ENCODE data around the gene CYP21A2.
"Not testable (repeated sequence)": the region's sequence is repeated elsewhere in the genome, so short reads cannot be mapped to it uniquely, and the experiment has no call there.

Gene CYP21A2

DNA sequence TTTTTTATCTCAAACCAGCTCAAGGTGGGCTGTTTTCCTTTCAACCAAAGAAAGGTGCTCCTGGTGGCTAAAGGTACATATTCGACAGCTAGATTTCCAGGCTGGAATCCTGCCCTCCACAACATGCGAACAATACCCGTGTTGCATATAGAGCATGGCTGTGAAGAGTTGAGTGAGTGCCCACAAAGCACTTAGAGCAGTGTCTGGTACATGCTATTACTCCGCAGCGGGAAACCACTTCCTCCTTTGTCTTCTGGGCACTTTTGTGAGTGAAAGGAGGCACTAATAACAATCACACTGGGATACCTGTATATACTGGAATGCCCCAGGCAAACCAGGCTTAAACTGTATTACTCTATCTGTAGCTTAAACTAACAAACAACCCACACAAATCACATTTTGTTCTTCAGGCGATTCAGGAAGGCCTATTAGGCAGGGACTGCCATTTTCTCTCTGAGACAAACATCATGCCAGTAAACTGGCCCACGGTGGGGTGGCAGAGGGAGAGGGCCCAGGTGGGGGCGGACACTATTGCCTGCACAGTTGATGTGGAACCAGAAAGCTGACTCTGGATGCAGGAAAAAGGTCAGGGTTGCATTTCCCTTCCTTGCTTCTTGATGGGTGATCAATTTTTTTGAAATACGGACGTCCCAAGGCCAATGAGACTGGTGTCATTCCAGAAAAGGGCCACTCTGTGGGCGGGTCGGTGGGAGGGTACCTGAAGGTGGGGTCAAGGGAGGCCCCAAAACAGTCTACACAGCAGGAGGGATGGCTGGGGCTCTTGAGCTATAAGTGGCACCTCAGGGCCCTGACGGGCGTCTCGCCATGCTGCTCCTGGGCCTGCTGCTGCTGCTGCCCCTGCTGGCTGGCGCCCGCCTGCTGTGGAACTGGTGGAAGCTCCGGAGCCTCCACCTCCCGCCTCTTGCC lies at the start of gene CYP21A2:
Gene CYP21A2 (plus strand): TSS at position 818 of the 927 bp plus-strand sequence. CDS start 8 bp downstream, at position 826.
- H3K4me1 ChIP-seq, H3K36me3 ChIP-seq, H3K27me3 ChIP-seq, H3K9ac ChIP-seq, H3K4me3 ChIP-seq, H3K9me3 ChIP-seq, H3K4me2 ChIP-seq, H3K27ac ChIP-seq, H4K20me1 ChIP-seq: not testable (repeated sequence)

DNA sequence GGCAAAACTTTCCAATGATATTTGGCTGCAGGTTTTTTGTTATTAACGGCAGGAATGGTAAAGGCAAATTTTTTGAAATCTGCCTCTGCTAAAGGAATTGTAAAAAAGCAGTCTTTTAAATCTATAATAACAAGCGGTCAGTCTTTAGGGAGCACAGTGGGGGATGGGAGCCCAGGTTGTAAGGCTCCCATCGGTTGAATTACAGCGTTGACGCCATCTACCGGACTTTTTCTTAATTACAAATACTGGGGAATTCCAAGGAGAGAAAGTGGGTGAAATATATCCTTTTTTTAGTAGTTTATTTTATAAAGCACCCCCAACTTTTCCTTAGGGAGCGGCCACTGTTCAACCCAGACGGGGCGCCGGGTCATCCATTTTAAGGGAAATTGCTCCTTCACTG lies 48.9 kb upstream of the CYP21A2 start:
- not testable (repeated sequence) for H3K9me3 ChIP-seq, H3K4me2 ChIP-seq, H3K27ac ChIP-seq, H4K20me1 ChIP-seq, H3K9ac ChIP-seq, H3K4me1 ChIP-seq, H3K4me3 ChIP-seq, H3K36me3 ChIP-seq, H3K27me3 ChIP-seq

DNA sequence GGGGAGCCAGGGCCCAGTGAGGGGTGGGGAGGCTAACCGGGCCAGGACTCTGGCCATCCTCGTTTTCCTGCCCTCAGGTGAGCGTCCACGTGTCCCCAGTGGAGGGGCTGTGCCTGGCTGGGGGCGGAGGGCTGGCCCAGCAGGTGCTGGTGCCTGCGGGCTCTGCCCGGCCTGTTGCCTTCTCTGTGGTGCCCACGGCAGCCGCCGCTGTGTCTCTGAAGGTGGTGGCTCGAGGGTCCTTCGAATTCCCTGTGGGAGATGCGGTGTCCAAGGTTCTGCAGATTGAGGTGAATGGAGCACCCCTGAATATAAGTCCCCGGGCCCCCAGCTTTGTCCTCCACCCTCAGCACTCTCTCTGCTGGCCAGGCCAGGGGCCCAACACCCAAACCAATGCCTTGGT lies 43.8 kb upstream of the CYP21A2 start:
- not testable (repeated sequence) for H3K9me3 ChIP-seq, H3K4me2 ChIP-seq

DNA sequence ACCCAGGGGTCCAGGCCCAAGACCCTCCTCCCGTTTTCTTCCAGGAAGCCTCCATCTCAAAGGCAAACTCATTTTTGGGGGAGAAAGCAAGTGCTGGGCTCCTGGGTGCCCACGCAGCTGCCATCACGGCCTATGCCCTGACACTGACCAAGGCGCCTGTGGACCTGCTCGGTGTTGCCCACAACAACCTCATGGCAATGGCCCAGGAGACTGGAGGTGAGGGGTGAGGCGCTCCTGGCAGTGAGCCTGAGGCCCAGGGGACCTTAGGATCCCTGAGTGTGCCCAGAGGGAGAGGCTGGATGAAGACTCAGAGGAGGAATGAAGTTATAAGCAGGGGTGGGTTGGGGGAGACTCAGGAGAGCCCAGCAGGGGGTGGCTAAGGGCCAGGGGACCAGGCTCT lies 41.8 kb upstream of the CYP21A2 start:
- not testable (repeated sequence) for H3K4me1 ChIP-seq, H3K27me3 ChIP-seq, H3K4me2 ChIP-seq, H3K4me3 ChIP-seq, H3K9me3 ChIP-seq, H3K9ac ChIP-seq, H3K36me3 ChIP-seq, H3K27ac ChIP-seq, H4K20me1 ChIP-seq

More for the DNA sequence above, 43.8 kb upstream of the CYP21A2 start:
- H3K4me3 ChIP-seq, H3K4me1 ChIP-seq, H3K27me3 ChIP-seq, H3K9ac ChIP-seq, H3K27ac ChIP-seq, H4K20me1 ChIP-seq, H3K36me3 ChIP-seq: not testable (repeated sequence)

DNA sequence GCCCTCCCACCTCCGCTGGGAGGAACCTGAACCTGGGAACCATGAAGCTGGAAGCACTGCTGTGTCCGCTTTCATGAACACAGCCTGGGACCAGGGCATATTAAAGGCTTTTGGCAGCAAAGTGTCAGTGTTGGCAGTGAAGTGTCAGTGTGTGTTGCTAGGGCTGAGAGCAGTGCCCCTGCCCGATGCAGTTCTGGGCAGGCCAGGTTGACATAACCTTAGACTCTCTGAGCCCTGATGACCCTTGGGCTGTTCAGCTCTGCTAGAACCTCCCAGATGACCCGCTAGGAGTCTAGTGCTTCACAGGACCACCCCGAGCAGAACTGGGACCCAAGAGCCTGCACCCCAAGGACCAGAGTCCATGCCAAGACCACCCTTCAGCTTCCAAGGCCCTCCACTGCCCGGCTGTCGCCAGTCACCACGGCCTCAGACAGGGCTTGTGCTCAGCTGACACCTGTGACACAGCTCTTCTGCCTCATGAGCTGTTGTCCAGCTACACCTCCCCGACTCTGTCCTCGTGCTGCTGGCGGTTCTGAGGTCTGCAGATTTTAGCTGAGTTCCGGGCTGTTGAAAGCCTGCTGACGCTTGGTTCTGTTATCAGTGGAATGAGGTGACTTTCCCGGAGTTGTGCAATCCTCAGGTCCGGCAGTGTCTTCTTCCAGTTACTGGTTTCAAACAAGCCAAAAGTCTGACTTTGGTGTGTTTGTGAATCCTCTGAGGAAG lies 35.5 kb upstream of the CYP21A2 start:
- H3K27me3 ChIP-seq, H3K4me1 ChIP-seq, H3K4me3 ChIP-seq, H3K27ac ChIP-seq, H4K20me1 ChIP-seq, H3K9me3 ChIP-seq, H3K9ac ChIP-seq, H3K36me3 ChIP-seq, H3K4me2 ChIP-seq: not testable (repeated sequence)

DNA sequence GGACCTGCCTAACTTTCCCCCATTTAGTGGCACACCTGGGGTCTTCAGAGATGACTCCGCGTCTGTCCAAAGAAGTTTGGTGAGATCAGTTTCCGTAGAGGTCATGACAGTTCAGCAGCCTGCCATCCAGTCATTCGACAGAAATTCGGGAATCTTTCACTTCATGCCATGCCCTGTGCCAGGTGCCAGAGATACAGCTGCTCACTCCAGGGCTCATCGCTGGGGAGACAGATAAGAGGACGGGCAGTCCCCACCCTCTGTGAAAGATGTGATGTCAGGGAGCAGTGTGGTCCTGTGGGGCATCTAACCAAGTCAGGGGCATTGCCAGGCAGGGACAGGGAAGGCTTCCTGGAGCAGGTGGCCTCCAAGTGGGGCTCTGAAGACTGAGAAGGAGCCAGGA lies 34.9 kb upstream of the CYP21A2 start:
- not testable (repeated sequence) for H4K20me1 ChIP-seq, H3K9me3 ChIP-seq, H3K4me1 ChIP-seq, H3K27ac ChIP-seq, H3K4me3 ChIP-seq, H3K27me3 ChIP-seq, H3K9ac ChIP-seq, H3K36me3 ChIP-seq, H3K4me2 ChIP-seq

DNA sequence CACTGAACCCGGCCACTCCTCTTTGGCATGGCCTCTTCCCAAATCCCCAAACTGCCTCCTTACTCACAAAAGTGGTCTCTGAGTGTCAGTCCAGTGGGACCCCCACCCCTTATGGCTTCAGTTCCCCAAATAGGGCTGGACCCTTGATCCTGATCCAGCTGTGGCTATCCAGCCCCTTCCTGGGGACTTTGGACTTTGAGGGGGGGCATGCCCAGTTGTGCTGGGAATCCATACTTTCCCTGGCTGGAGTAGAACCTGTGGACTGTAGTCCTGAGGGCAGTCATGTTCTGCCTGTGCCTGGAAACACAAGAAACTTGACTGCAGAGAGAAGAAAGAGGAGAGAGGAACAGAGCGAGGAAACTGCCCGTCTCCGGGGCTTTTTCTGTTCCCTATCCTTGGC lies 33.8 kb upstream of the CYP21A2 start:
- not testable (repeated sequence) for H4K20me1 ChIP-seq, H3K36me3 ChIP-seq, H3K27ac ChIP-seq, H3K4me1 ChIP-seq, H3K4me3 ChIP-seq, H3K4me2 ChIP-seq, H3K27me3 ChIP-seq, H3K9me3 ChIP-seq, H3K9ac ChIP-seq

DNA sequence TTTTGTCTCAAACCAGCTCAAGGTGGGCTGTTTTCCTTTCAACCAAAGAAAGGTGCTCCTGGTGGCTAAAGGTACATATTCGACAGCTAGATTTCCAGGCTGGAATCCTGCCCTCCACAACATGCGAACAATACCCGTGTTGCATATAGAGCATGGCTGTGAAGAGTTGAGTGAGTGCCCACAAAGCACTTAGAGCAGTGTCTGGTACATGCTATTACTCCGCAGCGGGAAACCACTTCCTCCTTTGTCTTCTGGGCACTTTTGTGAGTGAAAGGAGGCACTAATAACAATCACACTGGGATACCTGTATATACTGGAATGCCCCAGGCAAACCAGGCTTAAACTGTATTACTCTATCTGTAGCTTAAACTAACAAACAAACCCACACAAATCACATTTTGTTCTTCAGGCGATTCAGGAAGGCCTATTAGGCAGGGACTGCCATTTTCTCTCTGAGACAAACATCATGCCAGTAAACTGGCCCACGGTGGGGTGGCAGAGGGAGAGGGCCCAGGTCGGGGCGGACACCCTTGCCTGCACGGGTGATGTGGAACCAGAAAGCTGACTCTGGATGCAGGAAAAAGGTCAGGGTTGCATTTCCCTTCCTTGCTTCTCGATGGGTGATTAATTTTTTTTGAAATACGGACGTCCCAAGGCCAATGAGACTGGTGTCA lies 33.2 kb upstream of the CYP21A2 start:
- H3K4me3 ChIP-seq, H3K4me2 ChIP-seq, H3K27me3 ChIP-seq, H3K36me3 ChIP-seq, H3K4me1 ChIP-seq, H3K9me3 ChIP-seq, H3K9ac ChIP-seq, H4K20me1 ChIP-seq, H3K27ac ChIP-seq: not testable (repeated sequence)

DNA sequence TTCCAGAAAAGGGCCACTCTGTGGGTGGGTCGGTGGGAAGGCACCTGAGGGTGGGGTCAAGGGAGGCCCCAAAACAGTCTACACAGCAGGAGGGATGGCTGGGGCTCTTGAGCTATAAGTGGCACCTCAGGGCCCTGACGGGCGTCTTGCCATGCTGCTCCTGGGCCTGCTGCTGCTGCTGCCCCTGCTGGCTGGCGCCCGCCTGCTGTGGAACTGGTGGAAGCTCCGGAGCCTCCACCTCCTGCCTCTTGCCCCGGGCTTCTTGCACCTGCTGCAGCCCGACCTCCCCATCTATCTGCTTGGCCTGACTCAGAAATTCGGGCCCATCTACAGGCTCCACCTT lies 32.7 kb upstream of the CYP21A2 start:
- not testable (repeated sequence) for H3K4me1 ChIP-seq, H3K4me2 ChIP-seq, H3K9ac ChIP-seq, H3K9me3 ChIP-seq, H3K27ac ChIP-seq, H3K27me3 ChIP-seq, H3K36me3 ChIP-seq, H4K20me1 ChIP-seq, H3K4me3 ChIP-seq

DNA sequence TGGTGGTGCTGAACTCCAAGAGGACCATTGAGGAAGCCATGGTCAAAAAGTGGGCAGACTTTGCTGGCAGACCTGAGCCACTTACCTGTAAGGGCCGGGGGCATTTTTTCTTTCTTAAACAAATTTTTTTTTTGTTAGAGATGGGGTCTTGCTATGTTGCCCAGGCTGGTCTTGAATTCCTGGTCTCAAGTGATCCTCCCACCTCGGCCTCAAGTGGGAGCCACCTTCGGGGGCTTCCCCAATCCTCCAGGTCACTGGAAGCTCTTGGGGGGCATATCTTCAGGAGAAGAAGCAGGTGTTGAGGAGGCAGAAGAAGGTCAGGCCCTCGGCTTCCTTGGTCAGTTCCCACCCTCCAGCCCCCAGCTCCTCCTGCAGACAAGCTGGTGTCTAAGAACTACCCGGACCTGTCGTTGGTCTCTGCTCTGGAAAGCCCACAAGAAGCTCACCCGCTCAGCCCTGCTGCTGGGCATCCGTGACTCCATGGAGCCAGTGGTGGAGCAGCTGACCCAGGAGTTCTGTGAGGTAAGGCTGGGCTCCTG lies 32.2 kb upstream of the CYP21A2 start:
- H3K4me1 ChIP-seq, H3K4me3 ChIP-seq, H3K27ac ChIP-seq, H3K4me2 ChIP-seq, H3K9me3 ChIP-seq, H3K36me3 ChIP-seq, H3K27me3 ChIP-seq, H3K9ac ChIP-seq, H4K20me1 ChIP-seq: not testable (repeated sequence)

DNA sequence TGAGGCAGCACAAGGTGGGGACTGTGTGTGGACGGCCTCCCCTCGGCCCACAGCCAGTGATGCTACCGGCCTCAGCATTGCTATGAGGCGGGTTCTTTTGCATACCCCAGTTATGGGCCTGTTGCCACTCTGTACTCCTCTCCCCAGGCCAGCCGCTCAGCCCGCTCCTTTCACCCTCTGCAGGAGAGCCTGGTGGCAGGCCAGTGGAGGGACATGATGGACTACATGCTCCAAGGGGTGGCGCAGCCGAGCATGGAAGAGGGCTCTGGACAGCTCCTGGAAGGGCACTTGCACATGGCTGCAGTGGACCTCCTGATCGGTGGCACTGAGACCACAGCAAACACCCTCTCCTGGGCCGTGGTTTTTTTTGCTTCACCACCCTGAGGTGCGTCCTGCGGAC lies 31.1 kb upstream of the CYP21A2 start:
- not testable (repeated sequence) for H3K4me2 ChIP-seq, H3K4me1 ChIP-seq, H3K9me3 ChIP-seq, H3K9ac ChIP-seq, H3K4me3 ChIP-seq, H4K20me1 ChIP-seq, H3K36me3 ChIP-seq, H3K27me3 ChIP-seq, H3K27ac ChIP-seq

DNA sequence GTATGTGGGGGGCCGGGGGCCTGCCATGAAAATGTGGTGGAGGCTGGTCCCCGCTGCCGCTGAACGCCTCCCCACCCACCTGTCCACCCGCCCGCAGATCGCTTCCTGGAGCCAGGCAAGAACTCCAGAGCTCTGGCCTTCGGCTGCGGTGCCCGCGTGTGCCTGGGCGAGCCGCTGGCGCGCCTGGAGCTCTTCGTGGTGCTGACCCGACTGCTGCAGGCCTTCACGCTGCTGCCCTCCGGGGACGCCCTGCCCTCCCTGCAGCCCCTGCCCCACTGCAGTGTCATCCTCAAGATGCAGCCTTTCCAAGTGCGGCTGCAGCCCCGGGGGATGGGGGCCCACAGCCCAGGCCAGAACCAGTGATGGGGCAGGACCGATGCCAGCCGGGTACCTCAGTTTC lies 30.2 kb upstream of the CYP21A2 start:
- not testable (repeated sequence) for H3K4me2 ChIP-seq, H3K4me3 ChIP-seq, H3K4me1 ChIP-seq, H3K9ac ChIP-seq, H3K36me3 ChIP-seq, H3K27ac ChIP-seq, H3K27me3 ChIP-seq, H3K9me3 ChIP-seq, H4K20me1 ChIP-seq

DNA sequence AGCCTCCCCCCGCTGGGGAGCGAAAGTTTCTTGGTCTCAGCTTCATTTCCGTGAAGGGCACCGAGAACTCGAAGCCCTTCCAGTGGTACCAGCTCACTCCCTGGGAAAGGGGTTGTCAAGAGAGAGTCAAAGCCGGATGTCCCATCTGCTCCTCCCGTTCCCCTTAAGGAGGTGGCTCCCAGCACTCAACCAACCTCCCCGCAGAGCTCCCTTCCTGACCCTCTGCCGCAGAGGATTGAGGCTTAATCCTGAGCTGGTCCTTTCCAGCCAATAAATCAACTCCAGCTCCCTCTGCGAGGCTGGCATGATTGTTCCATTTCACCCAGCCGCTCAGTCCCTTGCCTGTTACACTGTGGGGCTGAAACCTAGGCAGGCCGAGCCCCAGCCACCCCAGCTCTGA lies 29.6 kb upstream of the CYP21A2 start:
- not testable (repeated sequence) for H4K20me1 ChIP-seq, H3K36me3 ChIP-seq, H3K9ac ChIP-seq, H3K27me3 ChIP-seq, H3K4me1 ChIP-seq, H3K27ac ChIP-seq, H3K4me3 ChIP-seq, H3K9me3 ChIP-seq, H3K4me2 ChIP-seq

DNA sequence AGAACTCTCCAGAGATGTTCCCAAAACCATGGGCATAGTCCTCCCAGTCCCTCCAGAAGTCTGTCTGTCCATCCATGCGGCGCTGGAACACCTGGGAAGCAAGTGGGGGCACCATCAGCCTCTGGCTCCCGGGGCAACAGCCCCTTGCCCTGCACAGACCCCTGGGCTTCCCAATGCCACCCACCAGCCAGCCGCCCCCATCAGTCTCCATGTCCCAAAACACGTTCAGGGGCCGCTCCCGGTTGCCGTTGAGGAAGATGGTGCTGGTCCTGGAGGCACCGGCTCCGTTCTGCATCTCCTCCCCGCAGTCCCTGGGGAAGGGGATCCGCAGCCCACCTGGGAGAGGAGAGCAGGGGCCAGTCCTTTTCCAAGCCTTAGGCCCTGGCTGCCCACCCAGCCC lies 28.7 kb upstream of the CYP21A2 start:
- H3K27me3 ChIP-seq, H3K9ac ChIP-seq: not testable (repeated sequence)

More for the DNA sequence above, 28.7 kb upstream of the CYP21A2 start:
- H3K4me2 ChIP-seq, H3K27ac ChIP-seq, H3K9me3 ChIP-seq, H3K4me1 ChIP-seq, H3K36me3 ChIP-seq, H3K4me3 ChIP-seq, H4K20me1 ChIP-seq: not testable (repeated sequence)
